Heart right ventricle (tissue), 16 donors: ENCODE data around the gene IRGC. TPM values are rescaled to one million over a fixed set of nuclear protein-coding genes. Genes with fewer than 3 reads are reported as not detected.

Source experiments
- ATAC-seq, 8 donors: fragments of 200-7000 bp; cut with Tn5 transposase; one replicate each; pipeline ENCODE4 v1.9.1; 2020; ENCODE audit warnings: mild to moderate bottlenecking in 8 of 8, moderate library complexity in 8 of 8, moderate number of reproducible peaks in 1 of 8
- DNase-seq, 2 donors: peaks; one replicate each; pipeline ENCODE4 v3.0.0-alpha.2; 2020
- H3K27ac ChIP-seq, 10 donors: fragments of 200-600 bp; sonication (generic) in 2 of 10; one replicate each; pipeline versions ENCODE4 v1.5.0 to v1.8.0; 2020 to 2022; ENCODE audit warnings: mild to moderate bottlenecking in 3 of 10
- H3K27me3 ChIP-seq, 7 donors: fragments of 200-600 bp; one replicate each; pipeline ENCODE4 v1.8.0; 2021 to 2022; ENCODE audit warnings: mild to moderate bottlenecking in 2 of 7
- H3K36me3 ChIP-seq, 9 donors: fragments of 200-600 bp; sonication (generic) in 1 of 9; one replicate each; pipeline versions ENCODE4 v1.5.0 to v1.8.0; 2020 to 2022; ENCODE audit warnings: mild to moderate bottlenecking in 2 of 9
- H3K4me1 ChIP-seq, 9 donors: fragments of 200-600 bp; sonication (generic) in 1 of 9; one replicate each; pipeline versions ENCODE4 v1.5.0 to v1.8.0; 2020 to 2022; ENCODE audit warnings: mild to moderate bottlenecking in 4 of 9
- H3K4me3 ChIP-seq, 10 donors: fragments of 200-600 bp; sonication (generic) in 2 of 10; one replicate each; pipeline versions ENCODE4 v1.5.0 to v1.8.0; 2020 to 2022; ENCODE audit warnings: mild to moderate bottlenecking in 7 of 10, moderate library complexity in 2 of 10
- H3K9me3 ChIP-seq, 11 donors: fragments of 200-600 bp in 10 of 11; sonication (generic) in 2 of 11; one replicate each; pipeline versions ENCODE4 v1.5.0 to v1.8.0; 2013 to 2022; ENCODE audit warnings: mild to moderate bottlenecking in 2 of 11, control low read depth in 1 of 11, moderate library complexity in 1 of 11
- WGBS, 2 donors: extraction: QIAGEN DNeasy Blood & Tissue Kit; methylation state at CpG; one replicate each; pipeline ENCODE4 v1.1.7; 2013; ENCODE audit warnings: inconsistent platforms in 1 of 2; 5-methylcytosine and 5-hydroxymethylcytosine counted together
- intact Hi-C, 10 donors: fragments of 100-400 bp; cut with DNase I; formaldehyde crosslinking; loops; one replicate each; pipeline versions ENCODE4 v1.11.1 to v1.14.2; 2022
- polyA plus RNA-seq, 2 donors: library from polyadenylated mRNA; stranded (reverse); fragments of 200-250 nt; gene quantifications; one replicate each; pipeline ENCODE4 v1.2.3, GENCODE V29; 2013
- total RNA-seq, 10 donors: library from RNA; stranded (reverse); fragmentation: NEBNext Ultra II Directional in 3 of 10; extraction: Animal tissue kit (Norgen Biotek cat#: 25700) in 3 of 10; gene quantifications; one replicate each; pipeline versions ENCODE4 v1.2.1 to v1.2.4, GENCODE V29; 2021 to 2023
- TF ChIP-seq, protein P1 (sequence below), 9 donors: fragments of 200-600 bp; sonication (generic) in 2 of 9; IDR thresholded peaks; one replicate each; pipeline versions ENCODE4 v1.5.0 to v1.8.0; 2021 to 2022; ENCODE audit warnings: antibody characterized with exemption in 9 of 9, mild to moderate bottlenecking in 5 of 9, moderate library complexity in 1 of 9
- donor health status: Arrhythmogenic right ventricular cardiomyopathy.
- donor health status: ischemic (EF 13 %, LVEDD 7.1; RV severe dilation, severe dysfunction).
- donor health status: healthy with polysubstance abuse.
- donor health status: DM: no; HTN: yes; CAD: no.
- donor health status: DM: no; HTN: no; CAD: no.
- donor health status: ischemic (EF 25% LVEDD 6.9; RV normal size, moderate dysfunction).
- donor health status: ischemic (EF 25% LVEDD 5.7; RV mildly dilated, moderate dysfunction).
- donor health status: healthy.
- donor health status: DM: yes; HTN: yes; CAD: no.
- donor health status: Ischemic cardiomyopathy.
- donor health status: ischemic (EF 35%, LVEDD 5.7; RV mildly dilated, moderate dysfunction).
- donor health status: nonischemic (EF 11% LVEDD 7.7; RV severe dilation, severe dysfunction).
- donor health status: DM: yes; HTN: yes; CAD: no.
- donor health status: PGD.
- donor health status: ischemic (EF 29% LVEDD 5.4; RV normal size, mild dysfunction).
- donor health status: nonischemic (EF 23%, LVEDD 6.1; RV moderate dilation, normal function).

The IRGC gene
- total and polyA plus RNA-seq, 12 donors: not detected

DNA sequence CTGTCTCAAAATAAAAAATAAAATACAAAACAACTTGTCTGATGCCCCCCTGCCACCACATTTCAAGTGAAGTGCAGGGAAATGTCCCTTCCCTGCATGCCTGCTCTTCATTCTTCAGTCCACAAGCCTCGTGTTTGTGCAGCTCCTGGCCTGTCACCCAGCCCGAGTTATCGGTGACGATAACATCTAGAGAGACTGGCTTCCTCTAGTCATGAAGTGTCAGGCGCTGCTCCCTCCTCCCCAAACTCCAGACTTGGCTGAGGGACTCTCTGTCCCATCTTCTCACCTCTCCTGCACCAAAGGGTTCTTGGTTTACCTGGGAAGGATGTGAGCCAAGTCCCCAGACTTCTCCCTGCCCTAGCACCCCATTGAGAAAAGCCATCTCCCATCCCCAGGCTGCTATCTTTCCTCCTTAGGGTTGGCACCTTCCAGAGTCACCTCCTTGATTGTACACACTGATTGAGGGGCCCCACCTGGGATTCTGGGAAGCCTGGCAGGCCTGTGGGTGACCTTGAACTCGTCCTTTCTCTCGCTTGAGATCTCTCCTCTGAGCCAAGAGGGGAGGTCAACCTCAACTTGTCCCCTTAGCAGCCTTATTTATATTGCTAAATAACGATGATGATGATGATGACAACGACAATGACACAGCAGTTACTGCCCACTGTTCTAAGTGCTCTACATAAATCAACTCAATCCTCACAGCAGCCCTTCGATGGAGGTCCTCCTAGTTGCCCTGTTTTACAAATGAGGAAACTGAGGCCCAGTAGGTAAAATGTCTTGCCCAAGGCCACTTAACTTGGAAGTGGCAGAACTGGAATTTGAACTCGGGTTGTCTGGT is 32.8 kb upstream of the IRGC start:
- ATAC-seq (no peak), DNase-seq (no peak)
- WGBS, 2 donors: 54 to 55% methylated on average over 11 of the region's 11 CpGs
- no peaks in the 10 kb centered on the region for H3K27me3 ChIP-seq
- H3K4me1 ChIP-seq: peaks cover 0 to 13% (median 0%) of the 10 kb centered on the region in 9 donors
- H3K4me3 ChIP-seq: no peak overlapping the region
- H3K9me3 ChIP-seq: no peaks in the 10 kb centered on the region
- H3K27ac ChIP-seq: peak overlapping the region in 1 of 10 donors; percentile 36
- TF ChIP-seq, protein P1, sequence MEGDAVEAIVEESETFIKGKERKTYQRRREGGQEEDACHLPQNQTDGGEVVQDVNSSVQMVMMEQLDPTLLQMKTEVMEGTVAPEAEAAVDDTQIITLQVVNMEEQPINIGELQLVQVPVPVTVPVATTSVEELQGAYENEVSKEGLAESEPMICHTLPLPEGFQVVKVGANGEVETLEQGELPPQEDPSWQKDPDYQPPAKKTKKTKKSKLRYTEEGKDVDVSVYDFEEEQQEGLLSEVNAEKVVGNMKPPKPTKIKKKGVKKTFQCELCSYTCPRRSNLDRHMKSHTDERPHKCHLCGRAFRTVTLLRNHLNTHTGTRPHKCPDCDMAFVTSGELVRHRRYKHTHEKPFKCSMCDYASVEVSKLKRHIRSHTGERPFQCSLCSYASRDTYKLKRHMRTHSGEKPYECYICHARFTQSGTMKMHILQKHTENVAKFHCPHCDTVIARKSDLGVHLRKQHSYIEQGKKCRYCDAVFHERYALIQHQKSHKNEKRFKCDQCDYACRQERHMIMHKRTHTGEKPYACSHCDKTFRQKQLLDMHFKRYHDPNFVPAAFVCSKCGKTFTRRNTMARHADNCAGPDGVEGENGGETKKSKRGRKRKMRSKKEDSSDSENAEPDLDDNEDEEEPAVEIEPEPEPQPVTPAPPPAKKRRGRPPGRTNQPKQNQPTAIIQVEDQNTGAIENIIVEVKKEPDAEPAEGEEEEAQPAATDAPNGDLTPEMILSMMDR (IDR thresholded peaks at IDR 0.05): no peak
- intact Hi-C loops: no loop called here
- H3K36me3 ChIP-seq: no peaks in the 10 kb centered on the region

DNA sequence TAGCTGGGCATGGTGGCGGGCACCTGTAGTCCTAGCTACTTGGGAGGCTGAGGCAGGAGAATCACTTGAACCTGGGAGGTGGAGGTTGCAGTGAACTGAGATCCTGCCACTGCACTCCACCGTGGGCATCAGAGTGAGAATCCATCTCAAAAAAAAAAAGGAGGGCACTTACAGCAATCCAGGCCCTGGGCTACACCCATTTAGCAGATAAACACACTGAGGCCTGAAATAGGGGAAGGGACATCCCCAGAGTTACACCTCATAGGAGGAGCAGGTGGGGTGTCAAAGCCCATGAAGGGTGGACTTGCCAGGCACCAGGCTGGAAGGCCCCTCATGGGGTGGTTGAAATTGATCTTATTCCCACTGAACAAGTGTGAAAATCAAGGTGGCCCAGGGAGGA is 32.0 kb upstream of the IRGC start:
- intact Hi-C loops: no loop called here
- DNase-seq (no peak), ATAC-seq (no peak)
- H3K36me3 ChIP-seq: no peaks in the 10 kb centered on the region
- no peaks in the 10 kb centered on the region for H3K27me3 ChIP-seq
- WGBS, 2 donors: 54 to 65% methylated on average over 2 of the region's 2 CpGs
- peak overlapping the region in 1 of 10 donors; percentile 69 for H3K27ac ChIP-seq
- H3K4me1 ChIP-seq: peaks cover 0 to 18% (median 0%) of the 10 kb centered on the region in 9 donors
- no peak overlapping the region for H3K4me3 ChIP-seq
- H3K9me3 ChIP-seq: no peaks in the 10 kb centered on the region
- TF ChIP-seq, protein P1 (IDR thresholded peaks at IDR 0.05): no peak

DNA sequence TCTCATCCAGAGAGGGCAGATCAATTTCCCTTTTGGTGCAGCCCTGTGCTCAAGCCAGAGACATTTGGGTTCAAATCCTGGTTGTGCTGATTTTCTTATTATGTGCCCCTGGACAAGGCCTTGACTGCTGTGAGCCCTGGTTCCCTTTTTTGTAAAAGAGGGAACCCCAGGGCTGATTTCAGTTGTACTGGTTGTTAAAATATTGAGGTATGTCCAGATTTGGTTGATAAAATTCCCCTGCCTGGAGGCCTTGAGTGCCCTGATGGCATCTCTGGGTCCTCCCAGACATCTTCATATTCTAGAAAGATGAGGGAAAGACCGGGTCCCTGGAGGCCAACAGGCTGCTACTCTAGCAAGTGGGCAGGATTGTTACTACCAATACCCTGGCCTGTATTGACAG is 31.6 kb upstream of the IRGC start:
- Histone ChIP-seq H3K36me3 (no peaks in the 10 kb centered on the region), H3K27me3 (no peaks in the 10 kb centered on the region), H3K9me3 (no peaks in the 10 kb centered on the region), H3K4me3 (no peak overlapping the region), H3K4me1 (peaks cover 0 to 18% (median 0%) of the 10 kb centered on the region in 9 donors), H3K27ac (peak overlapping the region in 1 of 10 donors; percentile 69)
- ATAC-seq (no peak), DNase-seq (no peak)
- WGBS, 2 donors: 86 to 92% methylated on average over 1 of the region's 1 CpG
- TF ChIP-seq, protein P1 (IDR thresholded peaks at IDR 0.05): no peak
- intact Hi-C loops: no loop called here

DNA sequence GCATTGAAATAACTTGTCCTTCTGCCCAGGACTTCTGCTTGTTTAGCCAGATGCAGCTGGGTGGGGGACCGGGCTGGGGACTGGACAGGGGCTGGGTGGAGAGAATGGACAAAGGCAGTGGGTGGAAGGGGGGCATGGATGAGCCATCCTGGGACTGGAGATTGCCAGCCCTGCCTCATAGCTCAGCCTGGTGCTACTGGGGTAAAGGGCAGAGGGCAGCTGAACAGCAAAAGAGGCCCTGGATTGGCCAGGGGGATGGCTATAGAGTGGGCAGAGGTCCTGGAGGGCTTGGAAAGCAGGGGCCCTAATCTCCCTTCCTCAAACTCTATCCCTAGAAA is 28.2 kb upstream of the IRGC start:
- H3K4me1 ChIP-seq: peaks cover 0 to 22% (median 0%) of the 10 kb centered on the region in 9 donors
- ATAC-seq (no peak), DNase-seq (no peak)
- peaks cover 0 to 30% (median 19%) of the 10 kb centered on the region in 11 donors for H3K9me3 ChIP-seq
- no peaks in the 10 kb centered on the region for H3K27me3 ChIP-seq
- H3K4me3 ChIP-seq: no peak overlapping the region
- TF ChIP-seq, protein P1 (IDR thresholded peaks at IDR 0.05): no peak
- WGBS, 2 donors: 65 to 66% methylated on average over 1 of the region's 1 CpG
- H3K36me3 ChIP-seq: no peaks in the 10 kb centered on the region
- H3K27ac ChIP-seq: no peak overlapping the region
- intact Hi-C loops: no loop called here
